Measurements from ENCODE around the gene RXFP4. TPM values are rescaled to one million over a fixed set of nuclear protein-coding genes. Genes with fewer than 3 reads are reported as not detected.

The RXFP4 gene
- total RNA-seq, 2 experiments from 2014 or later: 0.29 TPM; not detected in 1

GRCh38 chr1:155974208-155975115 is 33.0 kb downstream of the RXFP4 start:
- Mint-ChIP-seq H3K4me1 (ENCODE audit: low read depth) (peaks cover 65% of the 10 kb centered on the region), H3K27me3 (ENCODE audit: low read depth) (no peaks in the 10 kb centered on the region), H3K4me3 (peak overlapping the region; percentile 98), H3K27ac (peak overlapping the region; percentile 99), H3K36me3 (ENCODE audit: low read depth) (peaks cover 43% of the 10 kb centered on the region), H3K9me3 (no peaks in the 10 kb centered on the region)
- intact Hi-C loops (cut with micrococcal nuclease): loop anchor here (5.0 to 10.0 kb wide), 2 partner anchors 238 to 700 kb away; partner anchors contain the start of genes CLK2, HCN3 and PMF1
- CTCF ChIA-PET: interaction anchor here (0.8 to 1.9 kb wide), 6 partner anchors 15 to 71 kb away, joined by 3 to 7 read pairs (median 3); no protein-coding TSS in a partner anchor
- DNase-seq: no peak

GRCh38 chr1:155975375-155976061 is 34.1 kb downstream of the RXFP4 start:
- Mint-ChIP-seq H3K4me1 (ENCODE audit: low read depth) (peaks cover 64% of the 10 kb centered on the region), H3K36me3 (ENCODE audit: low read depth) (peaks cover 38% of the 10 kb centered on the region), H3K27ac (peak overlapping the region; percentile 99), H3K4me3 (peak overlapping the region; percentile 98), H3K9me3 (no peaks in the 10 kb centered on the region), H3K27me3 (ENCODE audit: low read depth) (no peaks in the 10 kb centered on the region)
- CTCF ChIA-PET: interaction anchor here (0.9 to 10.0 kb wide), 4 partner anchors 14 to 37 kb away, joined by 3 to 135 read pairs (median 5); partner anchors contain the start of gene RXFP4
- intact Hi-C loops (cut with micrococcal nuclease): loop anchor here (2.0 to 10.0 kb wide), 3 partner anchors 117 to 701 kb away; partner anchors contain the start of genes CLK2, HCN3, PMF1 and SYT11
- no peak for DNase-seq

GRCh38 chr1:155976062-155976912 is 34.8 kb downstream of the RXFP4 start:
- DNase-seq: peak; percentile 65
- H3K9me3 Mint-ChIP-seq: no peaks in the 10 kb centered on the region
- intact Hi-C loops (cut with micrococcal nuclease): loop anchor here (2.0 to 10.0 kb wide), 3 partner anchors 117 to 701 kb away; partner anchors contain the start of genes CLK2, HCN3, PMF1 and SYT11
- H3K36me3 Mint-ChIP-seq (ENCODE audit: low read depth): peaks cover 41% of the 10 kb centered on the region
- H3K27me3 Mint-ChIP-seq (ENCODE audit: low read depth): no peaks in the 10 kb centered on the region
- H3K27ac Mint-ChIP-seq: peak overlapping the region; percentile 99
- H3K4me3 Mint-ChIP-seq: peak overlapping the region; percentile 98
- H3K4me1 Mint-ChIP-seq (ENCODE audit: low read depth): peaks cover 64% of the 10 kb centered on the region
- CTCF ChIA-PET: interaction anchor here (0.6 to 10.0 kb wide), 10 partner anchors 10 to 220 kb away, joined by 3 to 135 read pairs (median 6); partner anchors contain the start of gene RXFP4

- no peaks in the 10 kb centered on the region for H3K9me3 Mint-ChIP-seq
- peaks cover 65% of the 10 kb centered on the region for H3K4me1 Mint-ChIP-seq (ENCODE audit: low read depth)
- intact Hi-C loops (cut with micrococcal nuclease): loop anchor here (1.0 to 10.0 kb wide), 7 partner anchors 8 to 702 kb away; partner anchors contain the start of genes CLK2, FDPS, HCN3 and LAMTOR2
- H3K4me3 Mint-ChIP-seq: peak overlapping the region; percentile 98
- peaks cover 39% of the 10 kb centered on the region for H3K36me3 Mint-ChIP-seq (ENCODE audit: low read depth)
- H3K27me3 Mint-ChIP-seq (ENCODE audit: low read depth): no peaks in the 10 kb centered on the region
- peak overlapping the region; percentile 99 for H3K27ac Mint-ChIP-seq
- DNase-seq: peak; percentile 59
- CTCF ChIA-PET: interaction anchor here (0.5 to 10.0 kb wide), 14 partner anchors 11 to 221 kb away, joined by 3 to 135 read pairs (median 3); partner anchors contain the start of gene RXFP4
Measured at GRCh38 chr1:155976913-155977689, 35.7 kb downstream of the RXFP4 start.

- H3K27me3 Mint-ChIP-seq (ENCODE audit: low read depth): no peaks in the 10 kb centered on the region
- no peaks in the 10 kb centered on the region for H3K9me3 Mint-ChIP-seq
- H3K4me1 Mint-ChIP-seq (ENCODE audit: low read depth): peaks cover 65% of the 10 kb centered on the region
- peak overlapping the region; percentile 99 for H3K27ac Mint-ChIP-seq
- CTCF ChIA-PET: interaction anchor here (0.7 to 10.0 kb wide), 16 partner anchors 11 to 88 kb away, joined by 3 to 135 read pairs (median 4); partner anchors contain the start of gene RXFP4
- intact Hi-C loops (cut with micrococcal nuclease): loop anchor here (1.0 to 10.0 kb wide), 9 partner anchors 9 to 703 kb away; partner anchors contain the start of genes CLK2, FDPS, HCN3 and KHDC4
- peak; percentile 81 for DNase-seq
- H3K36me3 Mint-ChIP-seq (ENCODE audit: low read depth): peaks cover 38% of the 10 kb centered on the region
- peak overlapping the region; percentile 98 for H3K4me3 Mint-ChIP-seq
Measured at GRCh38 chr1:155977690-155978324, 36.4 kb downstream of the RXFP4 start.

- Mint-ChIP-seq H3K27ac (peak within 1 kb of the TSS; percentile 99), H3K9me3 (no peaks in the 10 kb centered on the region), H3K4me3 (peak within 1 kb of the TSS; percentile 98), H3K4me1 (ENCODE audit: low read depth) (peaks cover 64% of the 10 kb centered on the region), H3K36me3 (ENCODE audit: low read depth) (peaks cover 38% of the 10 kb centered on the region), H3K27me3 (ENCODE audit: low read depth) (no peaks in the 10 kb centered on the region)
- CTCF ChIA-PET: interaction anchor here (0.5 to 10.0 kb wide), 10 partner anchors 11 to 68 kb away, joined by 3 to 135 read pairs (median 4); partner anchors contain the start of gene RXFP4
- peak; percentile 87 for DNase-seq
- intact Hi-C loops (cut with micrococcal nuclease): loop anchor here (1.0 to 10.0 kb wide), 4 partner anchors 44 to 704 kb away; partner anchors contain the start of genes CLK2, HCN3, KHDC4 and PMF1
Measured at GRCh38 chr1:155978325-155978972, 37.0 kb downstream of the RXFP4 start, which contains the start of gene ARHGEF2. Gene ARHGEF2, minus strand, starts transcription at chr1:155978547. Its CDS starts 120 bp downstream, at chr1:155978427.

- CTCF ChIA-PET: interaction anchor here (0.5 to 10.0 kb wide), 7 partner anchors 11 to 69 kb away, joined by 3 to 135 read pairs (median 4); partner anchors contain the start of gene RXFP4
- Mint-ChIP-seq H3K27me3 (ENCODE audit: low read depth) (no peaks in the 10 kb centered on the region), H3K27ac (peak overlapping the region; percentile 99), H3K9me3 (no peaks in the 10 kb centered on the region), H3K36me3 (ENCODE audit: low read depth) (peaks cover 37% of the 10 kb centered on the region), H3K4me1 (ENCODE audit: low read depth) (peaks cover 65% of the 10 kb centered on the region), H3K4me3 (peak overlapping the region; percentile 98)
- peak; percentile 58 for DNase-seq
- intact Hi-C loops (cut with micrococcal nuclease): loop anchor here (1.0 to 10.0 kb wide), 4 partner anchors 45 to 704 kb away; partner anchors contain the start of genes CLK2, HCN3, KHDC4 and PMF1
Measured at GRCh38 chr1:155978973-155979429, 37.6 kb downstream of the RXFP4 start.

GRCh38 chr1:155979597-155980343 is 38.3 kb downstream of the RXFP4 start:
- H3K27ac Mint-ChIP-seq: peak overlapping the region; percentile 99
- peak overlapping the region; percentile 98 for H3K4me3 Mint-ChIP-seq
- DNase-seq: peak; percentile 28
- intact Hi-C loops (cut with micrococcal nuclease): loop anchor here (2.0 to 10.0 kb wide), 4 partner anchors 233 to 705 kb away; partner anchors contain the start of genes CLK2, HCN3 and PMF1
- CTCF ChIA-PET: interaction anchor here (1.2 to 10.0 kb wide), 4 partner anchors 9 to 41 kb away, joined by 5 to 135 read pairs (median 10); partner anchors contain the start of gene RXFP4
- no peaks in the 10 kb centered on the region for H3K27me3 Mint-ChIP-seq (ENCODE audit: low read depth)
- H3K36me3 Mint-ChIP-seq (ENCODE audit: low read depth): peaks cover 31% of the 10 kb centered on the region
- H3K9me3 Mint-ChIP-seq: no peaks in the 10 kb centered on the region
- peaks cover 59% of the 10 kb centered on the region for H3K4me1 Mint-ChIP-seq (ENCODE audit: low read depth)

Data from activated naive CD4-positive, alpha-beta T cell treated with anti-CD3 and anti-CD28 coated beads for 36 hours (primary cell).